SW 1271 (cell line): Measurements from ENCODE around the gene PARN.
"Not testable (repeated sequence)": the region's sequence is repeated elsewhere in the genome, so short reads cannot be mapped to it uniquely, and the experiment has no call there.

ENCODE experiments used
- DNase-seq, 2 experiments: peaks; one replicate each; lab custom pipeline; 2025; lab: John Stamatoyannopoulos, UW

Gene PARN

GRCh38 chr16:14574698-14575415, 55.2 kb downstream of the PARN start:
- not testable (repeated sequence) for DNase-seq

GRCh38 chr16:14572535-14572934, 57.5 kb downstream of the PARN start:
- DNase-seq = no peak

GRCh38 chr16:14569213-14569612, 60.8 kb downstream of the PARN start:
- DNase-seq = no peak

- no peak for DNase-seq
These were observed 63.5 kb downstream of the PARN start for GRCh38 chr16:14566599-14566998.

GRCh38 chr16:14565688-14566025, 64.4 kb downstream of the PARN start:
- no peak for DNase-seq

- DNase-seq = no peak
These were observed 65.0 kb downstream of the PARN start for GRCh38 chr16:14564861-14565687.

- DNase-seq = no peak
These were observed 65.7 kb downstream of the PARN start for GRCh38 chr16:14564323-14564722.

- no peak for DNase-seq
These were observed 67.2 kb downstream of the PARN start for GRCh38 chr16:14562691-14563491.

- DNase-seq = no peak
These were observed 69.5 kb downstream of the PARN start for GRCh38 chr16:14560523-14560922.

GRCh38 chr16:14559809-14560241, 70.2 kb downstream of the PARN start:
- no peak for DNase-seq

GRCh38 chr16:14553447-14553846, 76.6 kb downstream of the PARN start:
- DNase-seq = no peak

GRCh38 chr16:14549789-14550153, 80.3 kb downstream of the PARN start:
- DNase-seq = no peak

- DNase-seq = no peak
These were observed 80.9 kb downstream of the PARN start for GRCh38 chr16:14548933-14549788.

- DNase-seq = no peak
These were observed 84.6 kb downstream of the PARN start for GRCh38 chr16:14545346-14545884.

- DNase-seq = not testable (repeated sequence)
These were observed 85.2 kb downstream of the PARN start for GRCh38 chr16:14544846-14545245.

- DNase-seq = no peak
These were observed 90.4 kb downstream of the PARN start for GRCh38 chr16:14539631-14540030.

GRCh38 chr16:14539156-14539555, 90.9 kb downstream of the PARN start:
- DNase-seq = no peak

- no peak for DNase-seq
These were observed 91.5 kb downstream of the PARN start for GRCh38 chr16:14538604-14539003.

- DNase-seq = no peak
These were observed 98.4 kb downstream of the PARN start for GRCh38 chr16:14531613-14532012.

- DNase-seq = no peak
These were observed 99.0 kb downstream of the PARN start for GRCh38 chr16:14531101-14531500.

- no peak for DNase-seq
These were observed 100.0 kb downstream of the PARN start for GRCh38 chr16:14530046-14530445.
